T-helper 2 cell treated with Interferon-gamma antibody and Interleukin-4, amounts not matched to agents 5 μg/mL and 100 μg/mL, for 36 hours (primary cell): ENCODE measurements around the gene PSMD1.
A peak's percentile ranks its signal among the peaks of the same experiment; 100 is the strongest.

Source experiments
- DNase-seq: peaks from one replicate; pipeline ENCODE4 v3.0.0; 2021; ENCODE audit warnings: low spot score
- H3K27ac Mint-ChIP-seq: one replicate; pipeline ENCODE4 v1.8.0; 2021; ENCODE audit warnings: mild to moderate bottlenecking, mixed read lengths
- H3K27me3 Mint-ChIP-seq: one replicate; pipeline ENCODE4 v1.8.0; 2021; ENCODE audit warnings: low read depth, mixed read lengths
- H3K36me3 Mint-ChIP-seq: one replicate; pipeline ENCODE4 v1.8.0; 2021; ENCODE audit warnings: low read depth, mixed read lengths
- H3K4me1 Mint-ChIP-seq: one replicate; pipeline ENCODE4 v1.8.0; 2021; ENCODE audit warnings: low read depth, mixed read lengths
- H3K4me3 Mint-ChIP-seq: one replicate; pipeline ENCODE4 v1.8.0; 2022; ENCODE audit warnings: mild to moderate bottlenecking, moderate library complexity, mixed read lengths
- H3K9me3 Mint-ChIP-seq: one replicate; pipeline ENCODE4 v1.8.0; 2021; ENCODE audit warnings: mixed read lengths

Gene PSMD1

GRCh38 chr2:231100990-231101389 lies 44.3 kb downstream of the PSMD1 start:
- Mint-ChIP-seq H3K4me1 (peaks cover 8% of the 10 kb centered on the region), H3K9me3 (peaks cover 22% of the 10 kb centered on the region), H3K27me3 (no peaks in the 10 kb centered on the region), H3K4me3 (no peak overlapping the region), H3K27ac (no peak overlapping the region), H3K36me3 (peaks cover 49% of the 10 kb centered on the region)
- DNase-seq: no peak

GRCh38 chr2:231102772-231103171 lies 46.1 kb downstream of the PSMD1 start:
- Mint-ChIP-seq H3K36me3 (peaks cover 34% of the 10 kb centered on the region), H3K9me3 (peaks cover 22% of the 10 kb centered on the region), H3K27ac (no peak overlapping the region)

GRCh38 chr2:231104115-231104713 lies 47.5 kb downstream of the PSMD1 start:
- Mint-ChIP-seq H3K36me3 (peaks cover 21% of the 10 kb centered on the region), H3K27me3 (no peaks in the 10 kb centered on the region), H3K27ac (no peak overlapping the region), H3K9me3 (peaks cover 12% of the 10 kb centered on the region), H3K4me1 (peaks cover 9% of the 10 kb centered on the region), H3K4me3 (no peak overlapping the region)
- DNase-seq: peak; percentile 38

More at GRCh38 chr2:231102772-231103171, 46.1 kb downstream of the PSMD1 start:
- Mint-ChIP-seq H3K4me3 (no peak overlapping the region), H3K4me1 (peaks cover 9% of the 10 kb centered on the region), H3K27me3 (no peaks in the 10 kb centered on the region)
- no peak for DNase-seq

GRCh38 chr2:231110551-231110950 lies 53.9 kb downstream of the PSMD1 start:
- no peak for DNase-seq
- Mint-ChIP-seq H3K36me3 (peaks cover 15% of the 10 kb centered on the region), H3K4me1 (peaks cover 6% of the 10 kb centered on the region), H3K27me3 (no peaks in the 10 kb centered on the region), H3K27ac (no peak overlapping the region), H3K4me3 (no peak overlapping the region), H3K9me3 (no peaks in the 10 kb centered on the region)

GRCh38 chr2:231111987-231112386 lies 55.3 kb downstream of the PSMD1 start:
- Mint-ChIP-seq H3K27me3 (no peaks in the 10 kb centered on the region), H3K4me3 (no peak overlapping the region), H3K36me3 (peaks cover 15% of the 10 kb centered on the region), H3K27ac (no peak overlapping the region), H3K4me1 (peaks cover 2% of the 10 kb centered on the region), H3K9me3 (no peaks in the 10 kb centered on the region)
- no peak for DNase-seq

- Mint-ChIP-seq H3K36me3 (peaks cover 16% of the 10 kb centered on the region), H3K4me1 (peaks cover 6% of the 10 kb centered on the region)
Measured at GRCh38 chr2:231113489-231113888, 56.8 kb downstream of the PSMD1 start.

GRCh38 chr2:231115651-231116050 lies 59.0 kb downstream of the PSMD1 start:
- Mint-ChIP-seq H3K4me3 (no peak overlapping the region), H3K4me1 (peaks cover 12% of the 10 kb centered on the region), H3K9me3 (no peaks in the 10 kb centered on the region), H3K27me3 (no peaks in the 10 kb centered on the region), H3K27ac (no peak overlapping the region), H3K36me3 (peaks cover 18% of the 10 kb centered on the region)
- DNase-seq: no peak

More at GRCh38 chr2:231113489-231113888, 56.8 kb downstream of the PSMD1 start:
- no peaks in the 10 kb centered on the region for H3K9me3 Mint-ChIP-seq
- no peaks in the 10 kb centered on the region for H3K27me3 Mint-ChIP-seq
- no peak for DNase-seq
- H3K27ac Mint-ChIP-seq: no peak overlapping the region
- no peak overlapping the region for H3K4me3 Mint-ChIP-seq

GRCh38 chr2:231117148-231117547 lies 60.5 kb downstream of the PSMD1 start:
- H3K36me3 Mint-ChIP-seq: peaks cover 11% of the 10 kb centered on the region
- H3K4me3 Mint-ChIP-seq: no peak overlapping the region
- DNase-seq: no peak
- H3K4me1 Mint-ChIP-seq: peaks cover 14% of the 10 kb centered on the region
- H3K9me3 Mint-ChIP-seq: no peaks in the 10 kb centered on the region
- H3K27me3 Mint-ChIP-seq: no peaks in the 10 kb centered on the region
- H3K27ac Mint-ChIP-seq: no peak overlapping the region

GRCh38 chr2:231117922-231118613 lies 61.4 kb downstream of the PSMD1 start:
- Mint-ChIP-seq H3K27ac (peak overlapping the region; percentile 5), H3K4me1 (peaks cover 17% of the 10 kb centered on the region), H3K36me3 (peaks cover 11% of the 10 kb centered on the region), H3K4me3 (no peak overlapping the region), H3K27me3 (no peaks in the 10 kb centered on the region), H3K9me3 (no peaks in the 10 kb centered on the region)
- no peak for DNase-seq

- Mint-ChIP-seq H3K36me3 (peaks cover 11% of the 10 kb centered on the region), H3K4me1 (peaks cover 22% of the 10 kb centered on the region), H3K27ac (no peak overlapping the region), H3K4me3 (no peak overlapping the region), H3K27me3 (no peaks in the 10 kb centered on the region), H3K9me3 (no peaks in the 10 kb centered on the region)
- no peak for DNase-seq
Measured at GRCh38 chr2:231118614-231118942, 61.9 kb downstream of the PSMD1 start.

GRCh38 chr2:231123362-231123898 lies 66.8 kb downstream of the PSMD1 start:
- Mint-ChIP-seq H3K36me3 (peaks cover 13% of the 10 kb centered on the region), H3K27ac (peak overlapping the region; percentile 86), H3K27me3 (no peaks in the 10 kb centered on the region), H3K9me3 (no peaks in the 10 kb centered on the region), H3K4me3 (peak overlapping the region; percentile 74), H3K4me1 (peaks cover 43% of the 10 kb centered on the region)
- DNase-seq: no peak

- Mint-ChIP-seq H3K4me3 (peak within 1 kb of the TSS; percentile 74), H3K27me3 (no peaks in the 10 kb centered on the region), H3K4me1 (peaks cover 46% of the 10 kb centered on the region), H3K9me3 (no peaks in the 10 kb centered on the region), H3K27ac (peak within 1 kb of the TSS; percentile 86), H3K36me3 (peaks cover 9% of the 10 kb centered on the region)
- DNase-seq: peak; percentile 50
Measured at GRCh38 chr2:231124838-231125568, 68.3 kb downstream of the PSMD1 start, which contains the start of gene HTR2B. Gene HTR2B, minus strand, starts transcription at chr2:231125042. Its CDS starts 1,278 bp downstream, at chr2:231123764.

- H3K4me3 Mint-ChIP-seq: peak overlapping the region; percentile 26
- peaks cover 45% of the 10 kb centered on the region for H3K4me1 Mint-ChIP-seq
- no peak overlapping the region for H3K27ac Mint-ChIP-seq
- H3K9me3 Mint-ChIP-seq: no peaks in the 10 kb centered on the region
- DNase-seq: no peak
- H3K36me3 Mint-ChIP-seq: peaks cover 7% of the 10 kb centered on the region
- no peaks in the 10 kb centered on the region for H3K27me3 Mint-ChIP-seq
Measured at GRCh38 chr2:231126123-231126522, 69.5 kb downstream of the PSMD1 start.

GRCh38 chr2:231127480-231127879 lies 70.8 kb downstream of the PSMD1 start:
- DNase-seq: no peak
- Mint-ChIP-seq H3K9me3 (no peaks in the 10 kb centered on the region), H3K27me3 (no peaks in the 10 kb centered on the region), H3K4me3 (no peak overlapping the region), H3K36me3 (peaks cover 5% of the 10 kb centered on the region), H3K27ac (no peak overlapping the region), H3K4me1 (peaks cover 43% of the 10 kb centered on the region)
